T47D (cell line): ENCODE measurements around the gene CHST3.
"Not testable (repeated sequence)": the region's sequence is repeated elsewhere in the genome, so short reads cannot be mapped to it uniquely, and the experiment has no call there.

ENCODE experiments used
- DNase-seq, 2 experiments: peaks; one replicate each; pipeline versions ENCODE4 v3.0.0 to v3.0.0-alpha.2; 2011 to 2012; ENCODE audit warnings: low read depth in 1 of 2, low spot score in 1 of 2
- JUND ChIP-seq: IDR thresholded peaks from 2 replicates; pipeline ENCODE4 v1.6.1; 2012; ENCODE audit warnings: low read depth
- in situ Hi-C: cut with HindIII; loops from 2 replicates; pipeline ENCODE4 v1.10.0; 2016; ENCODE audit warnings: low sequenced_read_pairs, low pct_unique_long_range_greater_than_20kb

The CHST3 gene

DNA sequence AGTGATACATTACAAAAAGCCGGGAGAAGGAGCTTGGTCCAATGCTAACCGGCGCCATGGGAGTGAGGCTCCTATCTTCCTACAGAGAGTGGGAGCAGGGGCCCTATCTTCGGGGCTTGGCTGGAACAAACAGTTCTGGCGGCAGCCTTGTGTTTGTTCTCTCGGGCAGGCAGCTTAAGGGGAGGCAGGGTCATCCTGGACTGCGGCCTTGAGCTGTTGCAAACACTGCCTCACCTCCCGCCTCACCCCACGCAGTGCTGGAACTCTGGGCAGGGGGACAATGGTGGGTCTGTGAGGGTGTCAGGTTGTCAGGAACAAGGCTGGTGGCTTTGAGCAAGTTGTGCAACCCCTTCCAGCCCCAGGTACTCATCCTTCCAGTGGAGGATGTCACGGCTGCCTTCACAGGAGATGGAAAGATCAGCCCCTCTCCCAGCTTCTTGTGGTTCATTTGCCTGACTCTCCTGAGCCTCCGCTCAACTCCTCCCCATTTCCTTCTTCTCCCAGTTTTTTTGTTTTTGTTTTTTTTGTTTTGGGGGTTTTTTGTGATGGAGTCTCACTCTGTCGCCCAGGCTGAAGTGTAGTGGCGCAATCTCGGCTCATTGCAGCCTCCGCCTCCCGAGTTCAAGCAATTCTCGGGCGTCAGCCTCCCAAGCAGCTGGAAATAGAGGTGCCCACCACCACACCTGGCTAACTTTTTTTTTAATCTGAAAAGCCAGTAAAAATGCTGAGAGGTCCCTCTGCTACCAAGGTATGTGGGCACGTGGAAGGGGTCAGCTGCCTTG lies 66.8 kb downstream of the CHST3 start:
- no peak for DNase-seq
- TF ChIP-seq JUND = no peak
- in situ Hi-C loops = no loop called here

GRCh38 chr10:72031706-72032105 lies 67.5 kb downstream of the CHST3 start:
- no peak for DNase-seq
- in situ Hi-C loops = no loop called here
- TF ChIP-seq JUND = no peak

GRCh38 chr10:72032409-72033162 lies 68.4 kb downstream of the CHST3 start:
- DNase-seq, in situ Hi-C loops: not testable (repeated sequence)

GRCh38 chr10:72034040-72034499 lies 69.9 kb downstream of the CHST3 start:
- TF ChIP-seq JUND = no peak
- DNase-seq = no peak
- in situ Hi-C loops = no loop called here

DNA sequence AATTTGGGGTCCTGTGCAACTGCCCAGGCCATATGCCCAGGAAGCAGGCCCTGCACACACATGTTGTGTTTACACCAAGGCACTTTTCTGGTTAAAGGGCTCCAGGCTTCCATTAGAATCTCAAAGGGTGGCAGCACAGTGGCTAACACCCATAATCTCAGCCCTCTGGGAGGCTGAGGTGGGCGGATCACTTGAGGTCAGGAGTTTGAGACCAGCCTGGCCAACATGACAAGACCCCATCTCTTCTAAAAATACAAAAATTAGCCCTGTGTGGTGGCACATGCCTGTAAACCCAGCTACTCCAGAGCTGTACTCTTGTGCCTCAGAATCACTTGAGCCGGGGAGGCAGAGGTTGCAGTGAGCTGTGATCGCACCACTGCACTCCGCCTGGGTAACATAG lies 70.6 kb downstream of the CHST3 start:
- TF ChIP-seq JUND = no peak
- in situ Hi-C loops = no loop called here
- DNase-seq = no peak

- no peak for TF ChIP-seq JUND
- in situ Hi-C loops = no loop called here
- DNase-seq = no peak
Measured at GRCh38 chr10:72035252-72035887, 71.2 kb downstream of the CHST3 start.

DNA sequence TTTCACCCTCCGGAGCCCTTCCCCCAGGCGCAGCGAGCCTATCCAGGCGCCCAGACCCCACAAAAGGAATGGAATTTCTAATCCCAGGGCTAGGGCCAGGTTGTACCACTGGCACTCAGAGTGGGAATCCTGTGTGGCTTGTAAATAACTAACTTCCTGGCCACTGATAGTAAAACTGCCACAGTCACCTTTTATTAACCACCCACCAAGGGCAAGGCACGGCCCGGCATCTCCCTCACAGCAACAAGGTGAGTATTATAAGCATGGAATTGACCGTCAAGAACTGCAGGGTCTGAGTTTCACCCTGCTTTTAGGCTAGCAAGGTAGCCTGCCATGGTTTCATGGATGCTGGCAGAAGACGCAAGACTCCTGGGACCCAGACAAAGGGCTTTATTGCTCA lies 73.1 kb downstream of the CHST3 start:
- DNase-seq = no peak
- no peak for TF ChIP-seq JUND
- in situ Hi-C loops = no loop called here

DNA sequence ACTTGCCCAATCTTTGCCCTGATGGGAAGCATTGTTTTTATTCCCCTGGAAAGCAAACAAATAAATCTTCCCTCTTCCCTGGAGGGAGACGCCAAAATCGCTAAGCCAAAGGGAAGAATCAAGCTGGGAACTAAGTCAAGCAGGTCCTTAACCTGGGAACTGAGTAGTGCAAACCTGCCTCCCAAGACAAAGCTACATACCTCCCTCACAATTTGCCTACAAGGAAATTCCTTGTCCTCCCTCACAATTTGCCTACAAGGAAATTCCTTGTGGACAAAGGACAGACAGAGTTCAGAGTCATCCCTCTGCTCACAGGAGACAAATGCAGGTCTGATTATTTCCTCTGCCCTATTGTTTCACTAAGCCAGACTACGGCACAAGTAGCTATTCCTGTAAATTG lies 73.6 kb downstream of the CHST3 start:
- DNase-seq = peak in 1 of 2 experiments; percentile 7
- in situ Hi-C loops = no loop called here
- TF ChIP-seq JUND = no peak

- no peak for DNase-seq
- in situ Hi-C loops = no loop called here
- TF ChIP-seq JUND = no peak
Measured at GRCh38 chr10:72038458-72039001, 74.3 kb downstream of the CHST3 start.

DNA sequence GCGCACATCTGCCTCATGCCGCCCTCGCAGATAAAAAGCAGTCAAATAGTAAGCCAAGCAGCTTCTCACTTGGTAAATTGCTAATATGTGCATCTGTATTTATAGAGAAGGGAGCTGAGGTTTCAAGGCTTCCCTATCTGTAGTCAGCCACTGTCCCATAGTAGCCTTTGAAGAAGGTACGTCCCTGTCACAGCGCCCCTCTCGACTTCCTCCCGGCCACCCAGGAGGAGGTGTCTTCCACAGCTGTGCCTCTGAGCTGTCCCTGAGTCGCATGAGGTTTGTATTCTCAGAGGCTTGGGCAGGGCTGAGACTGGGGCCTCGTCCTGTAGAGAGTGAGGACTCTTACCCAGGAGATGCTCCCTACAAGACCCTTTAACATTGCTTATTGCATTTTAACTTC lies 75.2 kb downstream of the CHST3 start:
- no peak for DNase-seq
- in situ Hi-C loops = no loop called here
- no peak for TF ChIP-seq JUND

DNA sequence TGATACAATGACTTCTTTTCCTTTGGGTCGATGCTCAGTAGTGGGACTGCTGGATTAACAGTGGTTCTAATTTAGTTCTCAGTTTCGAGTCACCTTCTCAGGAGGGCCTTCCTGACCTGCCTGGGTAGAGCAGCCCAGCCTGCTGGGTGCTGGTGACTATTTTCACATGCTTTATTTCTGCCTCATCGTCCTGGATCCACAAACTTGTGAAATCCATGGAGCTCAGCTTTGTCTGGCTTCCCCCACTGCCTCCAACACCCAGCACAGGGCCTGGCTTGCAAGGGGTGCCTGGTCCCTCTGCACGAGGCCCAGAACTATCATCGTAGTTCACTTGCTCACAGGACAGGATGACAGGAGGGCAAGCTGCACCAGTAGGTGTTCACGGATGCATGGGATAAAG lies 77.3 kb downstream of the CHST3 start:
- DNase-seq = no peak
- TF ChIP-seq JUND = no peak
- in situ Hi-C loops = no loop called here

- DNase-seq = peak in 1 of 2 experiments; percentile 20
- in situ Hi-C loops = no loop called here
- no peak for TF ChIP-seq JUND
Measured at GRCh38 chr10:72043016-72043834, 79.0 kb downstream of the CHST3 start.
